ENCODE data around the gene LNX1.

DNA sequence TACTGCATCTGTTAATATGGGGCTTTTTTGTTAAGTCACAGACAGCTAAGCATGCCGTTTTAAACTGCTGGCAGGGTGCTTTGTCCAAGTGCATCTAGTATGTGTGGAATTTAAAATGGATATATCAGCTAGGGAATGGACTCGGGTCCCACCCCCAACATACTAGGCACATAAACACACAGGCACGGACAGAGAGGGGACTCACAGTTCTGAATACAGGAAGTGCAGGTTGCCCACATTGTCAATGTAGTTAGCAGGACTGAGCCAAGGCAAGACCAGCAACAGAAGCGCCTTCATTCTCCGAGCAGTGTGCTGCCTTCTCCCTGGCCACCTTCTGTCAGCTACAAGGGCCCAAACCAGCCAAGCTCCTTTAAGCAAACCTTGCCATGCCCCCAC, 33.6 kb downstream of the LNX1 start:
- TF ChIP-seq, protein P1, sequence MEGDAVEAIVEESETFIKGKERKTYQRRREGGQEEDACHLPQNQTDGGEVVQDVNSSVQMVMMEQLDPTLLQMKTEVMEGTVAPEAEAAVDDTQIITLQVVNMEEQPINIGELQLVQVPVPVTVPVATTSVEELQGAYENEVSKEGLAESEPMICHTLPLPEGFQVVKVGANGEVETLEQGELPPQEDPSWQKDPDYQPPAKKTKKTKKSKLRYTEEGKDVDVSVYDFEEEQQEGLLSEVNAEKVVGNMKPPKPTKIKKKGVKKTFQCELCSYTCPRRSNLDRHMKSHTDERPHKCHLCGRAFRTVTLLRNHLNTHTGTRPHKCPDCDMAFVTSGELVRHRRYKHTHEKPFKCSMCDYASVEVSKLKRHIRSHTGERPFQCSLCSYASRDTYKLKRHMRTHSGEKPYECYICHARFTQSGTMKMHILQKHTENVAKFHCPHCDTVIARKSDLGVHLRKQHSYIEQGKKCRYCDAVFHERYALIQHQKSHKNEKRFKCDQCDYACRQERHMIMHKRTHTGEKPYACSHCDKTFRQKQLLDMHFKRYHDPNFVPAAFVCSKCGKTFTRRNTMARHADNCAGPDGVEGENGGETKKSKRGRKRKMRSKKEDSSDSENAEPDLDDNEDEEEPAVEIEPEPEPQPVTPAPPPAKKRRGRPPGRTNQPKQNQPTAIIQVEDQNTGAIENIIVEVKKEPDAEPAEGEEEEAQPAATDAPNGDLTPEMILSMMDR (CRISPR knock-in tag; IDR thresholded peaks at IDR 0.05) = no peak
- TF ChIP-seq, protein P2, sequence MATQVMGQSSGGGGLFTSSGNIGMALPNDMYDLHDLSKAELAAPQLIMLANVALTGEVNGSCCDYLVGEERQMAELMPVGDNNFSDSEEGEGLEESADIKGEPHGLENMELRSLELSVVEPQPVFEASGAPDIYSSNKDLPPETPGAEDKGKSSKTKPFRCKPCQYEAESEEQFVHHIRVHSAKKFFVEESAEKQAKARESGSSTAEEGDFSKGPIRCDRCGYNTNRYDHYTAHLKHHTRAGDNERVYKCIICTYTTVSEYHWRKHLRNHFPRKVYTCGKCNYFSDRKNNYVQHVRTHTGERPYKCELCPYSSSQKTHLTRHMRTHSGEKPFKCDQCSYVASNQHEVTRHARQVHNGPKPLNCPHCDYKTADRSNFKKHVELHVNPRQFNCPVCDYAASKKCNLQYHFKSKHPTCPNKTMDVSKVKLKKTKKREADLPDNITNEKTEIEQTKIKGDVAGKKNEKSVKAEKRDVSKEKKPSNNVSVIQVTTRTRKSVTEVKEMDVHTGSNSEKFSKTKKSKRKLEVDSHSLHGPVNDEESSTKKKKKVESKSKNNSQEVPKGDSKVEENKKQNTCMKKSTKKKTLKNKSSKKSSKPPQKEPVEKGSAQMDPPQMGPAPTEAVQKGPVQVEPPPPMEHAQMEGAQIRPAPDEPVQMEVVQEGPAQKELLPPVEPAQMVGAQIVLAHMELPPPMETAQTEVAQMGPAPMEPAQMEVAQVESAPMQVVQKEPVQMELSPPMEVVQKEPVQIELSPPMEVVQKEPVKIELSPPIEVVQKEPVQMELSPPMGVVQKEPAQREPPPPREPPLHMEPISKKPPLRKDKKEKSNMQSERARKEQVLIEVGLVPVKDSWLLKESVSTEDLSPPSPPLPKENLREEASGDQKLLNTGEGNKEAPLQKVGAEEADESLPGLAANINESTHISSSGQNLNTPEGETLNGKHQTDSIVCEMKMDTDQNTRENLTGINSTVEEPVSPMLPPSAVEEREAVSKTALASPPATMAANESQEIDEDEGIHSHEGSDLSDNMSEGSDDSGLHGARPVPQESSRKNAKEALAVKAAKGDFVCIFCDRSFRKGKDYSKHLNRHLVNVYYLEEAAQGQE (IDR thresholded peaks at IDR 0.05; ENCODE audit: borderline replicate concordance in 1 of 2, low read depth in 1 of 2, low read length in 2 of 2) = no peak
- TF ChIP-seq JUND (CRISPR knock-in tag; IDR thresholded peaks at IDR 0.05) (no peak), ZNF615 (CRISPR knock-in tag; IDR thresholded peaks at IDR 0.05; ENCODE audit: borderline replicate concordance) (no peak)
- TF ChIP-seq, protein P3, sequence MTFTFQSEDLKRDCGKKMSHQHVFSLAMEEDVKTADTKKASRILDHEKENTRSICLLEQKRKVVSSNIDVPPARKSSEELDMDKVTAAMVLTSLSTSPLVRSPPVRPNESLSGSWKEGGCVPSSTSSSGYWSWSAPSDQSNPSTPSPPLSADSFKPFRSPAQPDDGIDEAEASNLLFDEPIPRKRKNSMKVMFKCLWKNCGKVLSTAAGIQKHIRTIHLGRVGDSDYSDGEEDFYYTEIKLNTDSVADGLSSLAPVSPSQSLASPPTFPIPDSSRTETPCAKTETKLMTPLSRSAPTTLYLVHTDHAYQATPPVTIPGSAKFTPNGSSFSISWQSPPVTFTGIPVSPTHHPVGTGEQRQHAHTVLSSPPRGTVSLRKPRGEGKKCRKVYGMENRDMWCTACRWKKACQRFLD (CRISPR knock-in tag; IDR thresholded peaks at IDR 0.05; ENCODE audit: borderline replicate concordance) = no peak

Measured in HepG2 (cell line).